Measurements from ENCODE around the gene RGS17.
"Not testable (repeated sequence)": the region's sequence is repeated elsewhere in the genome, so short reads cannot be mapped to it uniquely, and the experiment has no call there.

The RGS17 gene

DNA sequence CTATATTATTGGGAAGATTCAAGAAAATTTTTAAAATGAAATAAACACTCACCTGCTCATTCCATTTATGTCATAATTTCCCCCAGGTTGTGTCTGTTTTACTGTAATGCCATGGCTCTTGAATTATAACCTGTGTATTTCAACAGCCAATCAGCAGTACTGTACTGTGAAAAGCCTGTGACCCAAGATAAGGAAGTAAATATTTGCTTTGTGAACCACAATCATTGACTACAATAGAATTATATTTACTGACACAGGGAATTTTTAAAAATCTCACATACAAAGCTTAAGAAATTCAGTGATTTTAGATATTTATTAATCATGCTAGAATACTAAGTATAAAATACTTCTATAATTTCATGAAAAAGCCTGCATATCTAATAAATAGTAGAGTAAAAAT lies 6.0 kb downstream of the RGS17 start:
- no peak for DNase-seq (ENCODE audit: low read depth in 2 of 2)

- DNase-seq (ENCODE audit: low read depth in 2 of 2), result no peak
These were observed 7.3 kb downstream of the RGS17 start for GRCh38 chr6:153123801-153124200.

GRCh38 chr6:153121311-153121710 lies 9.8 kb downstream of the RGS17 start:
- DNase-seq (ENCODE audit: low read depth in 2 of 2), result no peak

- no peak for DNase-seq (ENCODE audit: low read depth in 2 of 2)
These were observed 12.8 kb downstream of the RGS17 start for GRCh38 chr6:153117986-153118879.

- not testable (repeated sequence) for DNase-seq (ENCODE audit: low read depth in 2 of 2)
These were observed 20.0 kb downstream of the RGS17 start for GRCh38 chr6:153111082-153111481.

DNA sequence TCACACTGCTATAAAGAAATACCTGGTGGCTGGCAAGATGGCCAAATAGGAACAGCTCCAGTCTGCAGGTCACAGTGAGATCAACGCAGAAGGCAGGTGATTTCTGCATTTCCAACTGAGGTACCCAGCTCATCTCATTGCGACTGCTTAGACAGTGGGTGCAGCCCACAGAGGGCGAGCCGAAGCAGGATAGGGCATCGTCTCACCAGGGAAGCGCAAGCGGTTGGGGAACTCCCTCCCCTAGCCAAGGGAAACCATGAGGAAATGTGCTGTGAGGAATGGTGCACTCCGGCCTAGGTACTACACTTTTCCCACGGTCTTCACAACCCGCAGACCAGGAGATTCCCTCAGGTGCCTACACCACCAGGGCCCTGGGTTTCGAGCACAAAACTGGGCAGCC lies 20.5 kb downstream of the RGS17 start:
- DNase-seq (ENCODE audit: low read depth in 2 of 2), result not testable (repeated sequence)

- DNase-seq (ENCODE audit: low read depth in 2 of 2), result no peak
These were observed 22.8 kb downstream of the RGS17 start for GRCh38 chr6:153108315-153108714.

DNA sequence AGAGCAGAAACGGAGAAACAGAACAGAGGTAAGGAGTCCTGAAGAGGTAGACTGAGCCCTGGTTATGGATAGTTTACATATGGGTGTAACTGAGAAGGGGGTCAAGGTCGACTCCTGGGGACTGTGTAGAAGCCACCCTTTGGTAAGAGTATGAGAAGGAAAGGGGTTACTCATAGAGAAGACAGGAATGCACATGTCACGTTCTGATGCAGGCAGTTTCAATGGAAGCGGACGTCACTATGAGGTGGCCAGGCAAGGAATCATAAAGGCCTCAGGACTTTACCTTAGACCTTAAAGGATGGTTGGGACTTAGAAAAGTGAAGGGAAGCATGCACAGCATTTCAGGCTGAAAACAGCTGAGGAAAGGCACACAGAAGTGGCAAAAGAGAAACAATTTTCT lies 25.1 kb downstream of the RGS17 start:
- no peak for DNase-seq (ENCODE audit: low read depth in 2 of 2)

GRCh38 chr6:153104220-153104619 lies 26.9 kb downstream of the RGS17 start:
- DNase-seq (ENCODE audit: low read depth in 2 of 2), result no peak

DNA sequence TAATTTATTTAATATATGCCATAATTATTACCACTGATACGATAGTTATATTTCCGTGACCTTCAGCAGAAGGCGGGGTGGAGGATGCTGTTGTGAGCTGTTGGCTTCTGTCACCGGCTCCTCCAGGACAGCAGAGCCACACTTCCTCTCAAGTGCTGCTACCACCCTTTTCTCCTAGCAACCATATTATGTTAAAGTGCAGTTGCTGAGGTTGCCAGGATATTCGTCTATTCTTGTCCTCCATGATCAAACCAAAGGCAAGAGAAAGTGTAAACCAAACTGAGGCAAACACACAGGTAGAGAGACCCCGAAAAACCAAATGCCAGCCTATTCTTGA lies 27.8 kb downstream of the RGS17 start:
- no peak for DNase-seq (ENCODE audit: low read depth in 2 of 2)

GRCh38 chr6:153102605-153103318 lies 28.3 kb downstream of the RGS17 start:
- no peak for DNase-seq (ENCODE audit: low read depth in 2 of 2)

GRCh38 chr6:153101461-153101860 lies 29.6 kb downstream of the RGS17 start:
- no peak for DNase-seq (ENCODE audit: low read depth in 2 of 2)

DNA sequence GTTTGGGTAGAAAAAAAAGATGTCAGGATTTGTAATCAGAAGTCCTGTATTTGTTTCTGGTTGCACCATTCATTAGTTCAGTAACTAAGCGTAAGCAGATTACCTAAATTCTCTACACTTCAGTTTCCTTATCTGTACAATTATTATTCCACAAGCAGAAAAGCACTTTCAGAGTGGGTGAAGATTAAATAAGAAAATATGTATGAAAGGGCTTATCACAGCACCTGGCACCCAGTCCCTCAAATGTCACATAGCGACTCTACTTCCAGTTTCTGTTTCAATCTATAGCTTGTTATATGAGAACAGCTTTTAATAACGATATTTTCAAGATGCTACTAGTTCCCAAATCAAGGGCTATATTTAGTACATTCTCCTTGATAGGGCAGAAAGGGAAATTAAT lies 31.4 kb downstream of the RGS17 start:
- no peak for DNase-seq (ENCODE audit: low read depth in 2 of 2)

DNA sequence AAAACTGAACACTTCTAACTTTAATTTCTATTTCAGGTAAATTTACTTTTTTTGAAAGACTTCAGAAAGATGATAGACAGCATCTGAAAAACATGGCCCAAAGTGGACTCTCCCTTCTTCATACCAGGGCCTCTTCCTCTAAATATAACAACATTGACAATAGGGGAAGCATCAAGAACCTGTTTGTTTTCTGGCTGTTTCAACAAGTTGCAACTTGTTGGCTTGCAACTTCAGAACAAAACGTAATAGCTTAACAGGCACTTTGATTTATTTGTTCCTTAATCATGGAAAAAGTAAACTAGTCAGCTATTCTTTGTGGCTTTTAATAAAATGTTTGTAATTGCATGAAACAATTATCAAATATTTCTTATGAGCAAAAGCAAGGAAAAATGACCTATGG lies 34.3 kb downstream of the RGS17 start:
- no peak for DNase-seq (ENCODE audit: low read depth in 2 of 2)

DNA sequence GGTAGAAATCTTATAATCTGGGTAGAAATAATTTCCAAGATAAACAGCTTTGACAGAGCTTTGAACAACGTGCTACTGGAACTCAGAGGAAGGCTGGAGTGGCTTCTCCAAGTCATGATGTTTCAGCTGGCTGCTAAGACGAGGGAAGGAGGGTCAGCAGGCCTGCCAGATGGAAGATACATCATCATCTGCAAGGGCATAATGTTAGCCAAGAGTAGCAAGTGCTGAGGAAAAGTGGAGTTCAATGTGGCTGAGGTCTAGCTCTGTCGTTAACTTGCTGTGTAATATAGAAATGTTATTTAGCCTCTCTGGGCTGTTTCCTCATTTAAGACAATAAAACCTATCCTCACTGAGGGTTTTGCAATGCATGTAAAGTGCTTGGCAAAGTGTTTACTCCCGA lies 35.1 kb downstream of the RGS17 start:
- DNase-seq (ENCODE audit: low read depth in 2 of 2), result no peak

DNA sequence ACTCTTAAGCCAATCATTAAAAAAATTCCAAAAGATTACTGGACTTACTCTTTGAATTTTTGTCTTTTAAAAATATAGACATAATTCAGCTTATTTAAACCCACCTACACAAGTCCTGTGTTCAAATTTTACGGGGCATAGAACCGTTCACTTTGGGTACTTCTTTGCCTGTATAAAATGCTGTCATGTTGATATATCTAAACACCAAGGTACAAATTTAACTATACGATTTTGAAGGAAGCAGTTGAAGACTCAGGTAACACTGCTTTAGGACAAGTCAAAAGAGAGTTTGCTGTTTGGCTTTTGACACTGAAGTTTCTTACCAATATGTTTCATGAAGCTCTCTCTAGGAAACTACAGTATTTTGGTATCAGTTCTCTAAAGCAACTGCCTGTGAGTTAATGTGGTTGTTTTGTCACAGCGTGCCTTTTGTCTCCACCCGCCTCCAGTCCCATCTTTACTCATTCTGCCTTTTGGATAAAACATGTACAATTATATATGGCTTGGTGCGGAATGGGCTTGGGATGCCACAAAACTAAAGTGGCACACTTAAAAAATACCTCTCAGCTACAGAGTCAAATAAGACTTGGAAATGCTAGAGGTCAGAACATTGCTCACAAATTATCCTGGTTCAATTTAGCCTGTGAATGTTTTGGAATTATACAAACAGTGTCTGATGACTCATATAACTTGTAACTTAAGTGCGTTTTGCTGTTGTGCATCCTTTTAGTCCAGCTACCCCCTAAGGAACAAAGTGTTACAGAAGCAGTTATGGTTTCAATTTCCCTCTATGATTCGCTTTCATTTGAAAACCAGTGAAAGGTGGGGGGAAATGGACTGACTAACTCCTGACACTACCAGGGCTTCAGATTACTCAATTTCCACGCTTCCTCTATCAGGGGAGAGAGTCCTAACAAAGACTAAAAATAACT lies 38.7 kb downstream of the RGS17 start:
- no peak for DNase-seq (ENCODE audit: low read depth in 2 of 2)

- DNase-seq (ENCODE audit: low read depth in 2 of 2), result no peak
These were observed 40.7 kb downstream of the RGS17 start for GRCh38 chr6:153090241-153090930.

DNA sequence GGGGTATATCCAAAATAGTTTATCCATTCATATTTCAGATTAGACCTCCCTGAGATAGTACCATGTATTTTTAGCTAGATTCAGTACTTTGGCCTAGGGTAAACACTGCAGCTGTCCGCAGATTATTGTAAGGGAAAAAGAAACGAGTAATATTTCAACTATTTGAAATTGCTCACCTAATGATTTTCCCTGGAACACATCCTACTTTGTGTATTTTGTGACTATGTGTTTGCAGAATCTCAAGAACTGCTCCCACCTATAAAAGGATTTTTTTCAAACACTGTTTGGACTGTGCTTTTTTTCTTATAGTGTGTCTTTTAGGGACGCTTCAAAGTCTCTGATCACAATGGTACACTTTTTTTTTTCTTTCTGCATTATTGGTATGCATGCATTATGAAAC lies 42.3 kb downstream of the RGS17 start:
- no peak for DNase-seq (ENCODE audit: low read depth in 2 of 2)

DNA sequence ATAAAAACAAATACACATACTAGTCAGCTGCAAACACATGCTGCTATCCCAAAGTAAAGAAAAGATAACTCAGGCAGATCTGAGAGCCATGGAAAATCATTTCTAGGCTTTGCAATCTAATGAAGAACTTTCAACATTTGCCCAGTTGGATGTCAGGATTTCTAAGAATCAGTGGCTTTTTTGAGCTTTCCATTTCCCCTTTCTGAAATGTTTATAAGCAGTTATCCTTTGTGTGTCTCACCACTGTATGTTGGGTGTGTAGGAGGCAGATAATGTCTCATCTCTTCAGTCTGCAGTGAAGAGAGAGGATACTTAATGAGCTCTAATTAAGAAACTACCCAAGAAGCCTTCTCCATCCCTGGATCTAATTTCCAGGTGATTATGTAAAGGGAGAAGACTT lies 43.6 kb downstream of the RGS17 start:
- no peak for DNase-seq (ENCODE audit: low read depth in 2 of 2)

- no peak for DNase-seq (ENCODE audit: low read depth in 2 of 2)
These were observed 44.7 kb downstream of the RGS17 start for GRCh38 chr6:153086225-153086990.

DNA sequence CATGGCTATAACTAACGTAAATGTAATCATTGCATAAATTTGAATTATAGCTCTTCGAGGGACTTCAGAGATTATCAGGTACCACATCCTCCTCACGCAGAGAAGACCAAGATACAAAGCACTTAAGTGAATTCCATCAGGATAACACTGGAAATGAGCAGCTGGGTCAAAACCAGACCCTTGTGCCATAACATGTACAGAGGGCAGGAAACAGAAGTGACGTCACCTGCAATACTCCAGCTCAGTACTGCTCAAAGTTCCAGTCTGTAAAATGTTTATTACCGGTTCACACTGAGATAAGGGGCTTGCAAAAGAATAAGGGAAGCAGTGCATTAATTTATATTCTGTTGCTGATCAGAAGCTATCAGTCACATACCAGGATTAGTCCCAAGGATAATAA lies 45.8 kb downstream of the RGS17 start:
- no peak for DNase-seq (ENCODE audit: low read depth in 2 of 2)
